WI38 (cell line): Measurements from ENCODE around the gene LCA5L.
"Not testable (repeated sequence)": the region's sequence is repeated elsewhere in the genome, so short reads cannot be mapped to it uniquely, and the experiment has no call there.

ENCODE experiments used
- H3K4me3 ChIP-seq: 2 replicates; pipeline ENCODE4 v1.5.1; 2011; ENCODE audit warnings: low read depth, mild to moderate bottlenecking, control low read depth, low read length
- CTCF ChIP-seq: IDR thresholded peaks from 2 replicates; pipeline ENCODE4 v1.5.1; 2012; ENCODE audit warnings: low read depth, mild to moderate bottlenecking, control low read depth, low read length

LCA5L gene

GRCh38 chr21:39377444-39378050 lies 68.0 kb downstream of the LCA5L start:
- no peak for TF ChIP-seq CTCF
- no peak overlapping the region for H3K4me3 ChIP-seq

GRCh38 chr21:39375446-39375845 lies 70.1 kb downstream of the LCA5L start:
- no peak overlapping the region for H3K4me3 ChIP-seq
- no peak for TF ChIP-seq CTCF

GRCh38 chr21:39374046-39374445 lies 71.5 kb downstream of the LCA5L start:
- TF ChIP-seq CTCF: no peak

GRCh38 chr21:39373634-39374033 lies 71.9 kb downstream of the LCA5L start:
- no peak overlapping the region for H3K4me3 ChIP-seq
- no peak for TF ChIP-seq CTCF

More at GRCh38 chr21:39374046-39374445, 71.5 kb downstream of the LCA5L start:
- no peak overlapping the region for H3K4me3 ChIP-seq

GRCh38 chr21:39369896-39370288 lies 75.7 kb downstream of the LCA5L start:
- not testable (repeated sequence) for H3K4me3 ChIP-seq

- TF ChIP-seq CTCF: no peak
- H3K4me3 ChIP-seq: no peak overlapping the region
Measured at GRCh38 chr21:39367783-39368182, 77.8 kb downstream of the LCA5L start.

GRCh38 chr21:39366563-39366962 lies 79.0 kb downstream of the LCA5L start:
- no peak for TF ChIP-seq CTCF
- H3K4me3 ChIP-seq: no peak overlapping the region

GRCh38 chr21:39364949-39365348 lies 80.6 kb downstream of the LCA5L start:
- TF ChIP-seq CTCF: no peak
- no peak overlapping the region for H3K4me3 ChIP-seq
